HG02938 (cell line): Measurements from ENCODE around the gene MGAT5B.

Experiments used
- ATAC-seq: cut with Tn5 transposase; IDR thresholded peaks from one replicate; pipeline ENCODE4 v1.9.1; 2021; ENCODE audit warnings: mild to moderate bottlenecking, moderate library complexity; ENCODE audit not compliant: unreplicated experiment

The MGAT5B gene

DNA sequence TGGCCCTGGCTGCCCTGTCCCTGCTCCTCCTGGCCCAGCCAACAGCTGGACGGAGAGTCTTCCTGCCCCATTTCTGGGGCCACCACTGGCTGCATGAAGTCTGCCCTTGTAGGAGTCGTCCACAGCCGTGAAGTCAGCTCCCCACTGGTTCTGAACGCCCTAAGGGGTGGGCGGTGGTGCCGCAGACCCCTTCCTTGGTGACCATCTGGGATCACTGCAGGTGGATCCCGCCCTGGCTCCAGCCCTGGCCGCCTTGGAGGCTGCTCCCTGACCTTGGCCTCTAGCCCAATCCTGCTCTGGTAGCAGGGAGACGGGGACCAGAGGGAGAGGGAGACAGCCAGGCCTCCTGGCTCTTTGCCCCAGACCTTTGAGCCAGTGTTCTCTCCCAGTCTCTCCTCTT lies 35.4 kb downstream of the MGAT5B start:
- ATAC-seq = no peak

DNA sequence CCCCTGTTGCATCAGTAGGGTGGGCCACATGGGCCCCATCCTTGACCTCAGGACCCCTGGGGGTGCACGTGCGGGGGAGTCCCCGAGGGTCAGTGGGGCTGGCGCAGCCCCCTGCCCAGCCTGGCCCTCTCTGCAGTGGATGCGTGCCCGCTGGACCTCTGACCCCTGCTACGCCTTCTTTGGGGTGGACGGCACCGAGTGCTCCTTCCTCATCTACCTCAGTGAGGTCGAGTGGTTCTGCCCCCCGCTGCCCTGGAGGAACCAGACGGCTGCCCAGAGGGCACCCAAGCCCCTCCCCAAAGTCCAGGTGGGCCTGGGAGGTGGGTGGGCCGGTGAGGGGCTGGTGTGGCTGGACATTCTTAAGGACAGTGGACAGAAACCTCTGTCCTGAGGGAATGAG lies 35.9 kb downstream of the MGAT5B start:
- ATAC-seq = no peak

DNA sequence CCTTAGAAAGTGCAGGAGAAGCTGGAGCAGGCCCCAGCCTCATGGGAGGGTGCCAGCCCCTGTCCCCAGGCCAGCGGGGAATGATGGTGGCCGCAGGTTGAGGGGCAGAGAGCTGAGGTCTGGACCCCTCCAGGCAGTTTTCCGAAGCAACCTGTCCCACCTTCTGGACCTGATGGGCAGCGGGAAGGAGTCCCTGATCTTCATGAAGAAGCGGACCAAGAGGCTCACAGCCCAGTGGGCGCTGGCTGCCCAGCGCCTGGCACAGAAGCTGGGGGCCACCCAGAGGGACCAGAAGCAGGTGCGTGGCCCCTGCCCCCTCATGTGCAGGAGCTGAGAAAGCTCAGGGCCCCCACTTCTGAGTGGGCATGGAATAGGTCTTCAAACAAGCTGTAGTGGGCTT lies 36.8 kb downstream of the MGAT5B start:
- no peak for ATAC-seq

DNA sequence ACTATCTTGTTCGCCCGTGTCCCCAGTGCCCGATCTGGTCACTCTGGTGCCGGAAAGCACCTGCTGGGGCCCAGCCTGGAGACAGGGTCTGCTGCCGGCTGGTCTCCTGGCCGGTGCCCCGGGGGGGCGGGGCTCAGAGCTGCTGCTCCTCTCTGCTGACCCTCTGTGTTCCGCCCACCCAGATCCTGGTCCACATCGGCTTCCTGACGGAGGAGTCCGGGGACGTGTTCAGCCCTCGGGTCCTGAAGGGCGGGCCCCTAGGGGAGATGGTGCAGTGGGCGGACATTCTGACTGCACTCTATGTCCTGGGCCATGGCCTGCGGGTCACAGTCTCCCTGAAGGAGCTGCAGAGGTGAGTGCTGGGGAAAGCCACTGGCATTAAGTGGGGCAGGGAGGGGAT lies 37.6 kb downstream of the MGAT5B start:
- ATAC-seq = no peak

DNA sequence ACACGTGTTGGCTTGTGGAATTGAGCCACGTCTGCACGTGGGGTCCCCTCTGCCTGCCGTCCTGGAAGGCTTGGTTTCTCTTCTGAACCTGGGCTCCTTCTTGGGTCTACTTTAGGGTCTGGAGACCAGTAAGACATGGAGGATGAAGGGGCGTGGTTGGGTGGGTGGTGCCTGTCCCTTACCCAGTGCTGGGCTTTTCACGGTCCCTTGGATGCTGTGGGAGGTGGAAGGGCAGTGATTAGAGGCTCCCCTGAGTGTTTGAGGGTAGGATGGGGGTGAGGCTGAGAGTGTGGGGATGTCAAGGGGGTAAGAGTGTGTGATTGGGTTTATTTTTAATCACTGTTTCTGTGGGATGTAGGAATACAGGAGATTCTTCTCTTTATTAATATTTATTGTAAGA lies 38.3 kb downstream of the MGAT5B start:
- ATAC-seq = no peak

DNA sequence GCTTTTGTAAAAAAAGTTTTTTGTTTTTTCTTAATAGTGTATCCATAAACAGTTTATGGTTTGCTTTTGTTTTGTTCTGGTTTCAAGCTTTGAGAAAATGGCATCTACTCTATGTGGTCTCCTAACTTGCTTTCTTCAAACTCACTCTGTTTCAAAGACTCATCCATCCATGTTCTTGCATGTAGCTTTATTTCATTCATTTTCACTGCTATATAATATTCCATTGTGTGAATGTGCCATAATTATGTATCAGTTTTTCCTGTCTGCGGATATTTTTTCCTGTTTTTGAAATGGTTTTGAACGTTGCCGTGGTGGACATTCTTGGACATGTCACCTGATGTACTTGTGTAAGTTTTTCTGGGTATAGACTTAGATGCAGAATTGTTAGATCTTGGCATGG lies 39.1 kb downstream of the MGAT5B start:
- no peak for ATAC-seq

DNA sequence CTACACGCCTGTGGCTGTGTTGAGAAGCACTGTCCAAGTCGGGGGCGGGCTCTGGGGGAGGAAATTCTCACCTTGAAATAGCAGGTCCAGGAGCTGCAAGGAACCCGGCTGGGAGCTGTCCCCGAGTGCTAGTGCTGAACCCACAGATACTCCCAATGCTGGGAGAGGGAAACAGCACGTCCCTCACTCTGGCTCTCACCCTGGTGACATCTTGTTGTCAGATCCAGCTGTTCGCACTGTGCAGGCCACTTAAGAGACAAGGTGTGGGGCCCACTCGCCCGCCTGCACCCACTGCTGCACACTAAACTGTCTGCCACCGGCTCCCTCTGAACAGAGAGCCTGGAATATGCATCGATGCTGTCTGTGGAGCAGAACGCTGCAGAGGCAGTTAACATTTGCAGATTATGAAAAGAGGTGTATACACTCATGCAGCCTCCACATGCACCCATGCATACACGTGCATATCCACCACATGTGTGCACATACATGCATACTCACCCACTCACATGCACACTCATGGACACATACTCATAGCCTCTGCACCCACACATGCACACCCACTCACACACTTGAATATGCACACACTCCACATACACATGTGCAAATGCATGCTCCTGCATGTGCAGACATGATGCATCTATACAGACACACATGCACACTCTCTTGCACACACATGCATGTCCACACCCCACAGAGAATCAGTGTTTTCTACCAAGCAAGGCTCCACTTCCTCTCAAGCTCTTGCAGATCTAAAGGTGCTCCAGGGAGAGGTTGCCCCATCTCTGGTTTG lies 42.0 kb downstream of the MGAT5B start:
- no peak for ATAC-seq

DNA sequence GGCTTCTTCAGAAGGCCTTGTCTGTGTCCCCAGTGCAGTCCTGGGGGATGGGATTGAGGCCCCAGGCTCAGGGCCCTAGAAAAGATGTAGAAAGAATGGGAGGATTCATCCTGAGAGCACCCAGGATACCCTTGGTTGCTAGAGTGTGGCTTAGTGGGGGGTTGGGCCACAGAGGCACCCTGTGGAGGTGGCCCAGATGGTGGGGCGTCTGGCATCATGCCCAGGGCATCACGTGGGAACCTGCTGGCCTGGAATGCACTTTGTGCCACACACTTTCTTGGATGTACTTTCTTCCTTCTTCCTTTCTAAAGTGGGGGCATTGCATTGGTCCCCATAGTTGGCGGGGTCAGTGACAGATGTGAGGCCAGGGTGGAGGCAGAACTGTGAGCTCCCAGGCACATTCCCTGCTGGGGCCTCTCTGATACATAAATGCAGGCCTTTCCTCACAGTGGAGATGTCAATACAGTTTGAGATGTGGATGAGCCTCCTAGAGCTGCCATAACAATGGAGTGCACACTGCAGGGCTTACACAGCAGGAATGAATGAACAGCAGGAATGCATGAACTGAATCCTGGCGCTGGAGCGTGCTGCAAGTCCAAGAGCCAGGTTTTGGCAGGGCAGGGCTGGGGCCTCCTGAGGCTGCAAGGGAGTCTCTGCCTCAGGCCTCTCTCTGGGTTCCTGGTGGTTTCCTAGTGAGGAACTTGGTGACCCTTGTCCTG lies 43.3 kb downstream of the MGAT5B start:
- ATAC-seq = no peak

DNA sequence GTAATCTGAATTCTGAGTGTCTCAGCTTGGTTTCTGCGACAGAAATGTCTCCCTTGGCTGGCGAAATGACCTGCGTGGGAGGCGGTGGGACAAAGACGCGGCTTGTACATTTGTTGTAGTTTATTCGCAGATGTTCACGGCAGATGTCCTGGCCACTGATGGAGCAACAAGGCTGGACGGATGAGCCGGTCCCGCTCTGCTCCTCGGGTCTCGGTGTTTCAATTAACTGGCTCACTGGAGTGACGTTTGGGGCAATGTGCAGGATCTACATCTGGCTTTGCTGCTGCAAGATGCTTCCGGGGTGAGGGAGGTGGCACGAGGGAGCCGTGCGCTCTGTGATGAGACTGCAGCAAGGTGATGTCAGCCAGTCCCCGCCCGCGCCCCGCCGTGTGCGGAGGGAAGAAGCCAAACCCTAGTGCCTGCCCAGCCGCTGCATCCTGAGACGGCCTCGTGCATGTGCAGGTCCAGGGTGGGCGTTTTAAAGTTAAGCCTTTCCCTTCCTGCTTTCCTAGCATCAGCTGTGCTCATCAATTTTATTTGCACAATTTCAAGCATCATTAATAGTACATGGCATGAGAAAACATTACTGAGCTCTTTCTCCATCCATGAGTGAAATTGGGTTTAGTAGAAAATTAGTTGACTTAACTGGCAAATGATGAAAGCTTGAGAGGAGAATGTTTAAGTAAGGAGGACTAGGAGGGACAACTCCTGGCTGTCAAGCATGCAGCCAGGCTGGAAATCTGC lies 44.4 kb downstream of the MGAT5B start:
- ATAC-seq = no peak

DNA sequence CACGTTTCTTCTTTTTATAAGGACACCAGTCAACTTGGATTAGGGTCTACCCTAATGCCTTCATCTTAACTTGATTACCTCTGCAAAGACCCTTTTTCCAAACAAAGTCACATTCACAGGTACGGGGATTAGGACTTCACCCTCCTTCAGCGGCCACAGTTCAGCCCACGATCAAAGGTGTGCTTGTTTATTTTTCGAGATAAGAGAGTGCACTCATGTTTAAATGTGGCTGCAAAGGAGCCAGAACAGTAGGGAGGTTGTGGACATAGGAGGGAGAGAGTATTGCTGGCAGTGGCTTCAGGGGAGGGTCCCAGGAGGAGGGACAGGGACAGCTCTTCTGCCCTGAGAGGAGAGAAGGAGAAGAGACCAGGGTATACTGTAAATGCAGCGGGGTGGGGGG lies 46.7 kb downstream of the MGAT5B start:
- ATAC-seq = no peak

DNA sequence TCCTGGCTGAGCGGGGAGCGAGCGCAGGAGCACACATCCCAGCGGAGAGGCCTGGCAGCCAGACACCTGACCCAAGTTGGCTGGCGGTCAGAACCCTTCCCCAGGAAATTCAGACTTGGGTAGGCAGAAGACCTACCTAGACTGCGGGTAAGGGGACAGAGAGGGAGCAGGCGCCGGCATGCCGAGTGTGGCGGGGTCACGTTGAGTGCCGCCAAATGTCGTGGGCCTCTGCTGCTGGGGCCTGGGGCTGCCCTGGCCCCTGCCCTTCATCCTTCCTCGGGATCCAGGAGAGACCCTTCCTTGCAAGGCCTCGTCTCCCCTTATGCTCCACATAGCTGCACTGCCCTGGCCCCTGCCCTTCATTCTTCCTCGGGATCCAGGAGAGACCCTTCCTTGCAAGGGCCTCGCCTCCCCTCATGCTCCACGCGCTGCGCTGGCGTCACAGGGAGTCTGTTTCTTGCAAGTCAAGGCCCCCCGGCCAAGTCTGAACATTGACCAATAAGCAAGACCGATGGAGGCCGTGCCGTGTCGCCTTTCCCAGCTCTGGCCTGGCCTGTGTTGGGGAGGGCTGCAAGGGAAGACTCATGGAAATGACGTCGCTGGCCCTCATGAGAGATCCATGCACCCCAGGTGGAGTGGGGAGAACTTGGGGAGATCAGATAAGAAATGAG lies 47.8 kb downstream of the MGAT5B start:
- ATAC-seq = no peak

DNA sequence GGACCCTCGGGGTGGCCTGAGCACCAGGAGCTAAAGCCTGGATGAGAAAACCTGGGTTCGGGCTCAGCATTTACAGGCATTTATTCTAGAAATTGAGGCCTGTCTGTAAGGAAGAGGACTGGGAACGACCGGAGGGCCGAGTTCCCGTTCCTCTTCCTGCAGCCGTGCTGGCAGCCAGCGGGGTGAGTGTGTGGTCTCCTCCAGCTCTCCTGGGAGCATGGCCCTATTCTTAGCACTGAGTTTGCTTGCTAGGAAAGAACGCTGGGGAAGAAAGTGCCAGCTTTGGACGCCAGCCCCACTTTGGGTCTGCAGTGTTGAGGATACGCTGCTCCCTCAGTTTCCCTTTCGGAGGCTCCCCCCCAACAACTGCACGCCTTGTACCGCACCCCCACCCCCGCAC lies 49.6 kb downstream of the MGAT5B start:
- no peak for ATAC-seq

DNA sequence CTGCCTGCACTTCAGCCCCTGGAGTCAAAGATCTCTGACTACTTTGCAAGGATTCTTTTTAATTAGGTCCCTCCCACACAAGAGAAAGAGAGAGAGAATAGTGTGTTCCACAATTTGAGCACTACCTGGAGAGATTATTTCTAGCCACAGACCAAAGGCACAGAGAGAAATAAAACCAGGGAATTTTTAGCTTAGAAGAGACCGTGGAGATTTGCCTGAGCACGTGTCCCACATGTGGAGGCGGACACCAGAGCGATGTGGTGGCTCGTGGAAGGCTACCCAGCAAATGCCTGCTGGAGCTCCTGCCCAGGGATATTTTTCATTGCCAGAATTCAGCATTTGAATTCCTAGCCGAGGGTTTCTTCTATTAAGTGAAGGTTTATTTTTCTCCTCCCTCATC lies 50.6 kb downstream of the MGAT5B start:
- no peak for ATAC-seq

DNA sequence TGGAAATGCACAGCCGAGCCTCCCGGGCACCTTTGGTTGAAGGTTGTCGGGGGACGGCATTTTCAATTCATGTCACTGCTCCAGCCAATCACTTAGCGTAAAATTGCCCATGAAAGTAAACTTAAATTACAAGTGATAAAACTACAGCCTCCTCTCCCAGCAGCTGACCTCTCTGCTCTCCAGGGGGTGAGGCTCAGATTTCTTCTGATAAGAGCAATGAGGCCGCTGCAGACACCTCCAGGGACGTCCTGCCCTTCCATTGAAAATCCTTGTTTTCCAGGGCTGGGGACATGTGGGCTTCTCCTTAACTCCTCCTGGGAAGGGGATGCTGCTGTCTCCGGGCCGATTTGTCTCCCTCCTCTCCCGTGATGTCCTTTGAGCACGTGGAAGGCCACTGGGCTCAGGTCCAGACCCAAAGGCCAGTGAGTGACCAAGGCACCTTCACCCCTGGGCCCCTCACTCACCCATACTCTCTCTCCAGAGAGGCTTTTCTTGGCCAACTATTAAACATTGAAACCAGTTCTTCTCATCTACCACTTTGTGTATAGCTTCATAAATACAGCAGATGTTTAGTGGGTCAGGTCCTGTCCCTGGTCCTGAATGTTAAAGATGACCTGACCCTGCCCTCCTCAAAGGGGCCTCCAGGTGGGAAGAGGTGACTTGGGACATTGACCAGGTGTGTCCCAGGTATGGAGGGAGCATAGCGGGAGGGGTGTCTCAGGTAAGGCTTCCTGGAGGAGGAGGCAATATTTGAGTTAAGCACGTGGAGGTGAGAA lies 52.3 kb downstream of the MGAT5B start:
- ATAC-seq = no peak

DNA sequence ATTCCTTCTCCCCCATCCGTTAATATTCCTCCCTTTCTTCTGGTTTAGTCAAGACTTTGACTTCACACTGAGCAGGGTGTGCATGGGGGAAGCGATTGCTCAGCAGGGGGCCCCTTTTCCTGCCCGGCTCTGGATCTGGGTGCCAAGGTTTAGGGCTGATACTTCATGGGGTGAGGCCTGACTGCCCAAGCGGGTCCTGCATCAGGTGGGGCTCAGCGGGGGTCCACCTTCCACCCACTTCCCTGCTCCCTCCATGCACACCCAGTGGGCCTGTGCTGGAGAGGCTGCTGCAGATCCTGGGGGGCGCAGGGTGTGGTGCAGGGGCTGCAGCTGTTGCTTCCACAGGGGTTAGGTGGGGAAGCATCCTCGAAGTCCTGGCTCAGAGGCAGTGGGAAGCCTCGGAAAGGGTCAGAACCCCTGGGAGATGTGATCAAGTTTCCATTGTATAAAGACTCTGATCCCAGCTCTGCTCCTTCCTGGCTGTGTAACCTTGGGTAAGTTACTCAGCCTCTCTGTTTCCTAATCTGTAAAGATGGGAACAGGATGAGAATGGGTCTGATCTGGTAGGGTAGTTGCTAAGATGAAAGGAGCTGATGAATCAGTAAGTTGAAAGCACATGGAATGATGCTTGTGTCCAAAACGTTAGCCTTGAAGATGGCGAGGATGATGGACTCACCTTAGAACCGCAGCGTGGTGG lies 53.3 kb downstream of the MGAT5B start:
- ATAC-seq = no peak

DNA sequence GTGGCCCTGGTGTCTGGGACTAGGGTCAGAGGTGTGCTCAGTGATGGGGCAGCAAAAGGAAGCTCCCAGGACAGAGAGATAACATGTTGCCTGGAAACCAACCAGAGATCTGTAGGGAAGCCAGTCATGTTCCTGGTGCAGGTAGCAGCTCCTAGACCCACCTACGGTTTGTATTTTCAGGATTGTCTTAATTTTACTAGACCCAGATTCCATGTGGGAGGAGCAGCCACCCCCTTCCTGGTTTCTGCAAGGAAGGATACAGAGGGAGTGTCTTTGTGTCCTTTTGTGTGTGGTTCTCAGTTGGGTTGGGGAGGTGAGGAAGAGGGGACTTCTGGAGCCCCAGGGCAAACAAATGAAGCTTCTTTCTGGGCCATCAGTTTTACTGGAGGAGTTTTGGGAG lies 53.9 kb downstream of the MGAT5B start:
- no peak for ATAC-seq

DNA sequence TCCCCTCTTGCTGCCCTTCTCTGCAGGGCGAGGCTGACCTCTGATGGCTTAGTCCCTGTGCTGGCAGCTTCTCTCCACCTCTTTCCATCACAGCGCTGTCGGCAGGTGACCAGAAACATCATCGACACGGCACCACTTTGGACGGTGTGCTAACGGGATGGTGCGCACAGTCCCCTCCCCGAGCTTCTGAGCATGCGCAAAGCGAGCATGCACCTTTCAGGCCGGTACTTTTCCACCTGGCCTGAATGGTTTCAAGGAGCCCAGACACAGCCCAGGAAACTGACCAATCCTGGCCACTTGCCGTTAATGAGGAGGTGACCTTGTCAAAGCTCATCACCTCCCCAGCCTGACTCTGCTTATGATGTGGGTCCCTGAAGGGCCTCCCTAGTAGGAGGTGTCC lies 54.8 kb downstream of the MGAT5B start:
- no peak for ATAC-seq

DNA sequence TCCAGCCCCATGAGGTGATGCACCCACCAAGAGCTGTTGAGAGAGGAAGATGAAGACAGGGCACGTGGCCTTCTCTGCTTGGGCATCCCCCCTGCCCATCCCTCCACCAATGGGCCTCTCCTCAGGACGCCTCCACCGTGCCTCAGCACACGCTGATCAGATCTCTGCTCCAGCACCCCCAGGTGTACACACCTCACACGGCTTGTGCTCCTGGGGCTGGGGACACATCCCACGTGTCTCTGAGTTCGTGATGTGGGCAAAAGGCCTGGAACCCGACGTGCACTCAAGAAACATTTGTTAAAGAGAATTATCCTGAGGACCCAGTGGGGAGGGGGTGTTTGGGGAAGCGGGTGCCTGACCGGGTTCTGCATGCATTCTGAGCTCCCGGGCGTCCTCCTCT lies 55.3 kb downstream of the MGAT5B start:
- no peak for ATAC-seq

DNA sequence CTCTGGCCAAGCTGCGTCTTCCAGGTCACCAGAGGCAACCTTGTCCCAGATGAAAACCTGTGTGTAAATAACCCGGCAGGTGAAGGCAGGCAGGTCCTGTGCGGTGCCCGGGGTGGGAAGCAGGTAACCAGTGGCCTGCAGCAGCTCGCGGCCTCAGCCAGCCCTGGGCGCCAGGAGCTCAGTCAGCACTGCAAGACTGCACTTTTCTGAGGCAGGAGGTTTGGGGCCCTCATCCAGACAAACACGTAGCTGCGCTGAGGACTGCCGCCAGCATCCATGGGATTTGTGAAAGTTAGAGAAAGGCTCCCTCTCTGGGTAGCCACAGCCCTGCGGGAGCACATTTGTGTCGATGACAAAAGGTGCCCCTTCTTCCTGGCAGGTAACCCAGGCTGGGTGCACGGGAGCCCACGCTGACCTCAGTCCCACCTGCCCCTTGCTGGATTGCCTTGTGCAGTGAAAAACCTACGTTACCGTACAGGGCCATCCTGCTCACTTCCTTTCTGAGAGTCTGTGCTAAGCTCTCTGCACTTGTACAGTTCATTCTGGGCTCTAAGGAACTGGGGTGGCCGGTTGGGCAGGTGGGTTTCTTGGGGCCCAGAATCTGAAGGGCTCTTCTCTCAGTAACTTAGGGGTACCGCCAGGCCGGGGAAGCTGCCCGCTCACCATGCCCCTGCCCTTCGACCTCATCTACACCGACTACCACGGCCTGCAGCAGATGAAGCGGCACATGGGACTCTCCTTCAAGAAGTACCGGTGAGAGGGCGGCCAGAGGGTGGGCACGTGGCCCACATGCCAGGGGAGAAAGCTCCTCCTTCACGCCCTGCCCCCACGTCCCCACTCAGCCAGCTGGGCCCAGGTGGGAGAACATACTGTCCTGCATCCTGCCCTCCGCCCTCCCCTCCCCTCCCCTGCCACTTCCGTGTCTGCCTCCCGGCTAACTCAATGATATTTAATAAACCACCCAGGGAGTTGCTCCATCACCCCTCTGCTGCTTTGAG lies 56.4 kb downstream of the MGAT5B start:
- ATAC-seq = no peak
